Activated naive CD8-positive, alpha-beta T cell treated with anti-CD3 and anti-CD28 coated beads, Interleukin-2, amount 10 ng/mL, durations not matched to agents 7 days and 5 days (primary cell): ENCODE data around the gene ZNF300. TPM values are rescaled to one million over a fixed set of nuclear protein-coding genes. Genes with fewer than 3 reads are reported as not detected.
"Not testable (repeated sequence)": the region's sequence is repeated elsewhere in the genome, so short reads cannot be mapped to it uniquely, and the experiment has no call there.

Experiments
- ATAC-seq: fragments of 150-1000 bp; cut with Tn5 transposase; one replicate; pipeline ENCODE4 v1.10.0; 2021; ENCODE audit warnings: low read depth, moderate library complexity
- POLR2A ChIA-PET: fragments of 350-600 bp; sonication (Branson Sonifier 250); formaldehyde crosslinking; loops from one replicate; lab custom pipeline; 2021; ENCODE audit warnings: antibody characterized with exemption; lab: Charles Lee
- DNase-seq: peaks from one replicate; pipeline ENCODE4 v3.0.0; 2021
- H3K27ac Mint-ChIP-seq: one replicate; pipeline ENCODE4 v1.8.0; 2022; ENCODE audit warnings: mild to moderate bottlenecking, mixed read lengths
- H3K27me3 Mint-ChIP-seq: one replicate; pipeline ENCODE4 v1.8.0; 2022; ENCODE audit warnings: mild to moderate bottlenecking, moderate library complexity, mixed read lengths
- H3K36me3 Mint-ChIP-seq: one replicate; pipeline ENCODE4 v1.8.0; 2021; ENCODE audit warnings: mild to moderate bottlenecking, mixed read lengths
- H3K4me1 Mint-ChIP-seq: one replicate; pipeline ENCODE4 v1.8.0; 2021; ENCODE audit warnings: mixed read lengths
- H3K4me3 Mint-ChIP-seq: one replicate; pipeline ENCODE4 v1.8.0; 2022; ENCODE audit warnings: mild to moderate bottlenecking, moderate library complexity, mixed read lengths
- H3K9me3 Mint-ChIP-seq: one replicate; pipeline ENCODE4 v1.8.0; 2021; ENCODE audit warnings: mixed read lengths
- total RNA-seq, 2 experiments: library from RNA; stranded (reverse); gene quantifications; one replicate each; pipeline ENCODE4 v1.2.3, GENCODE V29; 2021

ZNF300 gene
- total RNA-seq, 2 experiments from 2014 or later, result 1.1 to 1.5 TPM

DNA sequence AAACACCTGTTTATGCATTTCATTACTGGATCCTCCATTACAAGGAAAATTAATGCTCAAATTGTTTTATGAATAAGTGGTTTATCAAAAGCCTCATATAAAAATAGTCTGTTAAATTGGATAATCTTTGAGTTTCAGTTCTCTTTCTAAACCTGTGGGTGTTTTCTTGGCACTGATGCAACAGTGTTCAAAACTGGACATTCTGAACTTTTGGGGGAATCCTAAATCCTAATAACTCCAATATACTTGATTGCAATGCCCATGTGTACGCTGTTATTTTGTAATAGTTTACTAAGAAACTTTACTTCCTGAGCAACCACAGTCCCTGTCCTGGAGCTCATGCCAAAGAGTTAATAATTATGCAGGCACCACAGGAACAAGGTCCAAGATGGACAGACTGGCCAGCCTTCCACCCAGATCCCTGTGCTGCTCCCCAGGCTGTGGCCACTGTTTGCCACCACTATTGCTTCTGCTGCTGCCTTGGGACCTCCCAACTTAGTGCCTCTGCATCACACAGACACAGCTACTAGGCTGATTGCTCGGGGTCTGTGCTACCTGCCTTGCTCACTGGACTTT lies 44.4 kb downstream of the ZNF300 start:
- Mint-ChIP-seq H3K4me1 (no peaks in the 10 kb centered on the region), H3K27me3 (no peaks in the 10 kb centered on the region), H3K36me3 (peaks cover 5% of the 10 kb centered on the region), H3K27ac (no peak overlapping the region), H3K4me3 (no peak overlapping the region), H3K9me3 (peaks cover 27% of the 10 kb centered on the region)
- POLR2A ChIA-PET, result no interaction called here
- ATAC-seq, result no peak
- no peak for DNase-seq

DNA sequence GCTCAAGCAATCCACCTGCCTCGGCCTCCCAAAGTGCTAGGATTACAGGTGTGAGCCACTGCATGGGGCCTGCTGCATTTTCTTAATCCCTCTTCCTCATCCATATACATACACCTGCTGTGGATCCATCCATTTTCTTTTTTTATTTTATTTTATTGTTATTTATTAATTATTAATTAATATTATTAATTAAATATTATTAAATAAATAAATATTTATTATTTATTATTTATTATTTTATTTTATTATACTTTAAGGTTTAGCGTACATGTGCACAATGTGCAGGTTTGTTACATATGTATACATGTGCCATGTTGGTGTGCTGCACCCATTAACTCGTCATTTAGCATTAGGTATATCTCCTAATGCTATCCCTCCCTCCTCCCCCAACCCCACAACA lies 48.1 kb downstream of the ZNF300 start:
- Mint-ChIP-seq H3K9me3 (peaks cover 18% of the 10 kb centered on the region), H3K36me3 (peaks cover 10% of the 10 kb centered on the region)
- DNase-seq, H3K27me3 Mint-ChIP-seq, H3K27ac Mint-ChIP-seq, H3K4me1 Mint-ChIP-seq, H3K4me3 Mint-ChIP-seq, POLR2A ChIA-PET, ATAC-seq: not testable (repeated sequence)

DNA sequence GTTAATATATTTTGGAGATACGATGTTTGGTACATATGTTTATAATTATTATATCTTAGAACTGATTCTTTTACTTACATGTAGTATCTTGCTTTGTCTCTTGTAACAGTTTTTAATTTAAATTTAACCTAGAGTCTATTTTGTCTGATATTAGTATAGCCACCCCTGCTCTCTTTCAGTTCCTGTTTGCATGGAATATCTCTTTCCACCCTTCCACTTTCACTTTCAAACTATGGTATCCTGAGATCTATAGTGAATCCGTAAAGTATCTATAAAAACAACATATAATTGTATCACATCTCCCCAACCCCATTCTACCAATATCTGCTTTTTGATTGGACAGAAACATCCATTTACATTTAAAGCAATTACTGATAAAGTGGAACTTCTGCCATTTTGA lies 51.2 kb downstream of the ZNF300 start:
- Mint-ChIP-seq H3K27ac (no peak overlapping the region), H3K9me3 (peaks cover 9% of the 10 kb centered on the region), H3K4me3 (peak overlapping the region; percentile 23), H3K27me3 (no peaks in the 10 kb centered on the region), H3K4me1 (peaks cover 8% of the 10 kb centered on the region), H3K36me3 (peaks cover 16% of the 10 kb centered on the region)
- no peak for DNase-seq
- ATAC-seq, result no peak
- POLR2A ChIA-PET, result no interaction called here

DNA sequence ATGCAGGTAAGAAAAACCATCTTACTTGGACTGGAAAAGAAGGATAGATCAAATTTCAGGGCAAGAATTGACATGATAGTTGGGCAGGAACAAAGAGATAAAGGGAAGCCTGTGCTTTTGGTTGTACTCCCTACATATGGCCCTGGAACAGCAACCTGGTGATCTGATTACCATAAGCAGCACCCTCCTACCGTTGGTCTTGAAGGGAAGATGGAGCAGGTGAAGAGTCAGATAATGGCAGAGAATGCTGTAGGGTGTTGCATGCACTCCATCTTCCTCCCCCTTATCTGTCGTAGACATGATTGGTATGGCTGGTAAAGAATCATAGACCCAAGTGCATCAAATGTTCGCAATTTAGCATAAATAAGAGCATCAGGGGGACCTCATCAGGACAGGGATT lies 53.7 kb downstream of the ZNF300 start:
- no peaks in the 10 kb centered on the region for H3K27me3 Mint-ChIP-seq
- no peak overlapping the region for H3K4me3 Mint-ChIP-seq
- H3K36me3 Mint-ChIP-seq, result peaks cover 18% of the 10 kb centered on the region
- POLR2A ChIA-PET, result no interaction called here
- H3K27ac Mint-ChIP-seq, result no peak overlapping the region
- DNase-seq (no peak), ATAC-seq (no peak)
- H3K9me3 Mint-ChIP-seq, result peaks cover 10% of the 10 kb centered on the region
- H3K4me1 Mint-ChIP-seq, result peaks cover 25% of the 10 kb centered on the region

- Mint-ChIP-seq H3K4me3 (no peak overlapping the region), H3K9me3 (peaks cover 13% of the 10 kb centered on the region), H3K27ac (no peak overlapping the region), H3K4me1 (peaks cover 28% of the 10 kb centered on the region), H3K36me3 (peaks cover 17% of the 10 kb centered on the region), H3K27me3 (no peaks in the 10 kb centered on the region)
- POLR2A ChIA-PET, result no interaction called here
- ATAC-seq (no peak), DNase-seq (no peak)
These were observed 56.5 kb downstream of the ZNF300 start for GRCh38 chr5:150848271-150848670.

DNA sequence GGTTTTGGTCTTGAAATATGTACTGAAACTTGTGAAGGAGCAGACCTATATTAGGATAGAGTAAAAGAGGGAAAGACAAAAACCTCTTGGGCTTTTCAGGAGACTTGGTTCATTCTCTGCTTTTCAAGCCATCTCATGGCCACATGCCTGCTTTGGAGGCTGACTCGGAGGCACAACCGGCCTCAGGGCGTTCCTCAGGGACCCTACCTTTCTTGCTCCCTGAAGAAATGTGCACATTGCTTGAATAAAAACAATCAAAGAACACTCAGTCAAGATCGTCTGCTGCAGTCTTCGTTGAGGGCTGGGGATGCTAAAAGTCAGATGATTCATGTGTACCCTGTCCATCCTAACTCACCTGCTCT lies 57.5 kb downstream of the ZNF300 start:
- Mint-ChIP-seq H3K27me3 (no peaks in the 10 kb centered on the region), H3K4me3 (peak overlapping the region; percentile 82), H3K9me3 (peaks cover 13% of the 10 kb centered on the region), H3K27ac (peak overlapping the region; percentile 97), H3K4me1 (peaks cover 28% of the 10 kb centered on the region), H3K36me3 (peaks cover 16% of the 10 kb centered on the region)
- POLR2A ChIA-PET, result interaction anchor here (0.6 to 2.9 kb wide), 11 partner anchors 46 to 392 kb away, joined by 3 to 61 read pairs (median 14); partner anchors contain the start of genes DCTN4, RBM22 and SMIM3
- DNase-seq (no peak), ATAC-seq (no peak)

DNA sequence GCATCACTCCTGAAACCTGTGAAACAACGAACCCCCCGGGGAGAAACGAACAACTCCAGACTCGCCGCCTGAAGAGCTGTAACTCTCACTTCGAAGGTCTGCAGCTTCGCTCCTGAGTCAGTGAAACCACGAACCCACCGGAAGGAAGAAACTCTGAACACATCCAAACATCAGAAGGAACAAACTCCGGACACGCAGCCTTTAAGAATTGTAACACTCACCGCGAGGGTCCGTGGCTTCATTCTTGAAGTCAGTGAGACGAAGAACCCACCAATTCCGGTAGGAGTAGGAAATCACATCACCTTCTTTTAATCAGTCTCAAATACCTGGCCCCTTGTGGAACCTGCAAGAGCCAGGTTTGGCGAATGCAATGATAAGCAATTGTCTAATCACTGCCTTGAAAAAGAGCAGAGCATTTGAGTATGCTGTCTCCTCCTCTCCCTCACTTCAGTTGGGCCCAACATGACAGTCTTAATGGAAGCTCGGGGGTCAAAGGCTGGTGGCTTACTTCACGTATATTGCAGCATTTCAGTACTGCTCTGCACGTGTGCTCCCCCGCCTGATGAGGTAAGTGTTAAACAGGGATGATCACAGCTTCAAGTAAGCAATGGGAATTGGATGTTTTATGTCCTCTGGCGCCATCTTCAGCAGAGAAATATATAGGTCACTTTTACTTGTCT lies 58.0 kb downstream of the ZNF300 start:
- peaks cover 13% of the 10 kb centered on the region for H3K9me3 Mint-ChIP-seq
- H3K27me3 Mint-ChIP-seq, result no peaks in the 10 kb centered on the region
- H3K36me3 Mint-ChIP-seq, result peaks cover 16% of the 10 kb centered on the region
- POLR2A ChIA-PET, result interaction anchor here (0.6 to 2.9 kb wide), 21 partner anchors 14 to 397 kb away, joined by 3 to 61 read pairs (median 4); partner anchors contain the start of genes ANXA6, DCTN4, RBM22 and RPS14
- peak overlapping the region; percentile 97 for H3K27ac Mint-ChIP-seq
- H3K4me3 Mint-ChIP-seq, result peak overlapping the region; percentile 82
- H3K4me1 Mint-ChIP-seq, result peaks cover 28% of the 10 kb centered on the region
- peak; percentile 89 for ATAC-seq
- peak; percentile 66 for DNase-seq

DNA sequence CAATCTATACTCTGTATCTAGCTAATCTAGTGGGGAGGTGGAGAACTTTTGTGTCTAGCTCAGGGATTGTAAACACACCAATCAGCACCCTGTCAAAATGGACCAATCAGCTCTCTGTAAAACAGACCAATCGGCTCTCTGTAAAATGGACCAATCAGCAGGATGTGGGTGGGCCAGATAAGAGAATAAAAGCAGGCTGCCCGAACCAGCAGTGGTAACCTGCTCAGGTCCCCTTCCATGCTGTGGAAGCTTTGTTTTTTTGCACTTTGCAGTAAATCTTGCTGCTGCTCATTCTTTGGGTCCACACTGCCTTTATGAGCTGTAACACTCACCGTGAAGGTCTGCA lies 58.5 kb downstream of the ZNF300 start, which contains the start of gene IRGM:
Gene IRGM (plus strand): TSS at position 214 of the 346 bp plus-strand sequence. CDS start 1,603 bp downstream, outside the sequence.
- POLR2A ChIA-PET, result interaction anchor here (0.6 to 2.9 kb wide), 19 partner anchors 13 to 397 kb away, joined by 3 to 61 read pairs (median 6); partner anchors contain the start of genes ANXA6, DCTN4, RBM22 and RPS14
- Mint-ChIP-seq H3K27ac (peak within 1 kb of the TSS; percentile 97), H3K36me3 (peaks cover 16% of the 10 kb centered on the region), H3K4me3 (peak within 1 kb of the TSS; percentile 82), H3K9me3 (peaks cover 13% of the 10 kb centered on the region), H3K4me1 (peaks cover 28% of the 10 kb centered on the region)
- peak; percentile 19 for ATAC-seq
- not testable (repeated sequence) for DNase-seq, H3K27me3 Mint-ChIP-seq

- DNase-seq, ATAC-seq, H3K27ac Mint-ChIP-seq, H3K27me3 Mint-ChIP-seq, H3K4me3 Mint-ChIP-seq: not testable (repeated sequence)
- POLR2A ChIA-PET, result interaction anchor here (1.2 to 2.9 kb wide), 6 partner anchors 44 to 396 kb away, joined by 4 to 61 read pairs (median 14); partner anchors contain the start of genes DCTN4 and RPS14
- Mint-ChIP-seq H3K4me1 (peaks cover 28% of the 10 kb centered on the region), H3K9me3 (peaks cover 13% of the 10 kb centered on the region), H3K36me3 (peaks cover 16% of the 10 kb centered on the region)
These were observed 59.5 kb downstream of the ZNF300 start for GRCh38 chr5:150845185-150845859.

Other genes with a start within 250 kb of the ZNF300 start
- under 1 TPM in 1 of 2 experiments, not detected in 1; 0.14 TPM for gene MYOZ3, start 243.7 kb downstream of the ZNF300 start, total RNA-seq
- gene RBM22, start 203.9 kb downstream of the ZNF300 start, total RNA-seq, result 10 to 100 TPM; 72.9 to 74.6 TPM
- 10 to 100 TPM; 43.2 to 43.3 TPM for gene DCTN4, start 146.0 kb downstream of the ZNF300 start, total RNA-seq
- 10 to 100 TPM; 15.7 to 16.8 TPM for gene SMIM3, start 126.2 kb downstream of the ZNF300 start, total RNA-seq
- 1 to 10 TPM; 4.4 to 4.6 TPM for gene IRGM, start 58.5 kb downstream of the ZNF300 start, total RNA-seq
- gene GPX3, start 115.6 kb upstream of the ZNF300 start, total RNA-seq, result not detected
- gene TNIP1, start 176.1 kb upstream of the ZNF300 start, total RNA-seq, result 100 to 1,000 TPM; 172 to 176 TPM